HG02938 (cell line): ENCODE measurements around the gene ATL3.
"Not testable (repeated sequence)": the region's sequence is repeated elsewhere in the genome, so short reads cannot be mapped to it uniquely, and the experiment has no call there.

Source experiments
- ATAC-seq: cut with Tn5 transposase; IDR thresholded peaks from one replicate; pipeline ENCODE4 v1.9.1; 2021; ENCODE audit warnings: mild to moderate bottlenecking, moderate library complexity; ENCODE audit not compliant: unreplicated experiment

The ATL3 gene

DNA sequence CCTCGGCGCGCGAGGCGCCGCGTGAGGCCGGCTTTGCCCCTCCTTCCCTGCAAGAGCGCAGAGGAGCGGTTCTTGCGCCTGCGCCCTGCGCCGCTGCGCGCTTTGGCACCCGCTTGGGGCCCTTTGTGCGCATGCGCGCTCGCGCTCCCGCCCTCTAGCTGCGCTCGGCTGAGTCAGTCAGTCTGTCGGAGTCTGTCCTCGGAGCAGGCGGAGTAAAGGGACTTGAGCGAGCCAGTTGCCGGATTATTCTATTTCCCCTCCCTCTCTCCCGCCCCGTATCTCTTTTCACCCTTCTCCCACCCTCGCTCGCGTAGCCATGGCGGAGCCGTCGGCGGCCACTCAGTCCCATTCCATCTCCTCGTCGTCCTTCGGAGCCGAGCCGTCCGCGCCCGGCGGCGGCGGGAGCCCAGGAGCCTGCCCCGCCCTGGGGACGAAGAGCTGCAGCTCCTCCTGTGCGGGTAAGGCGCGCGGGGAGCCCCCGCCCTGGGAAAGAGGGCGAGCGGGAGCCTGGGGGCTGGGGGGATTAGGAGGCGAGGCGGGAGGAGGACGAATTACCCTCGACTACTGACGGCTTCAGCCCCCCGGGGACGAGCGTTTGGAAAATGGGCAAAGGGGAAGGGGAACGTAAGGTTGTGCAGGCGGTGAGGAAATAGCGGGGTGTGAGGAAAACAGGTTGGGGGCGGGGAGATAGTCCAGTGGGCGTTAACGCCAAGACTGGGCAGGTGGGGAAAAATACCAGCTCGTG is 10.3 kb upstream of the ATL3 start, which contains the start of gene RTN3:
RTN3 (plus strand) TSS at position 180 of the 745 bp plus-strand sequence; CDS start at position 317, 137 bp downstream.
- ATAC-seq: peak; percentile 88

DNA sequence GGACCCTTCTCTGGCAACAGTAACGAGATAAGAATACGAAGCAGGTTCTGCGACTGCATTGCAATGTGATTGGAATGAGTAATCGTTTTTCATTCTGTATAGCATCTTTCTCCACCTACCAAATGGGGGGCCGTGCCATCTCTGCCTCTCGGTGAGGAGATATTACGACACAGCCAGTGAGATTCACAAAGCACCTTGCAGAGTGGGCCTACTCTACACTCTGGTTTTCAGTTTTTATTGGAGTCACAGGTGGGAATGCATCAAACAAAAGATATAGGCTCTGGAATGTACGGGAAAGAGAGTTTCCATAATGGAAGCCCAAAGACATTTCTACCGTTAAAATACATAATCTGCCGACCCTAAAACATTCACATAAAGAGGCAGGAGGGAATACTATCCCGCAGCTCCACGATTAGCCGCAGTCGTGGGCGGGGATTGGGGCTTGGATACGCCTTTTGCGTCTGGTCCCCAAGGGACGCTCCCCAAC is 9.7 kb upstream of the ATL3 start:
- no peak for ATAC-seq

DNA sequence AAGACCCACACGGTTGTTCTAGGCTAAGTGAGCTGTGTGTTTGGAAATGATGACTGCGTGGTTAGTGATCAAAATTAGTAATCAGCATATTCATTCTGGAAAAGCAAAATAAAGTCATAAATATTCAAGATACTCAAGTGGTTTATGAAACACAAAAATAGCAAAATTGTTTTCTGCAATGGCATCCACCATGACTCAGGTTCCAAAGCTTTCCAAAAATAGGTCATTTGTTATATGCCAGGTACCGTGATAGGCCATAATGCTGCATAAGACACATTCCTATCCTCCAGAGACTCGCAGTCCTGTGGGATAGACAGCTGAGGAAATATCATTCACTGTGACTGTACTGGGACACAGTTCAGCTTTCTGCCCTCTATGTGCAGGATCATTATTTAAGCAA is 2.4 kb upstream of the ATL3 start:
- no peak for ATAC-seq

DNA sequence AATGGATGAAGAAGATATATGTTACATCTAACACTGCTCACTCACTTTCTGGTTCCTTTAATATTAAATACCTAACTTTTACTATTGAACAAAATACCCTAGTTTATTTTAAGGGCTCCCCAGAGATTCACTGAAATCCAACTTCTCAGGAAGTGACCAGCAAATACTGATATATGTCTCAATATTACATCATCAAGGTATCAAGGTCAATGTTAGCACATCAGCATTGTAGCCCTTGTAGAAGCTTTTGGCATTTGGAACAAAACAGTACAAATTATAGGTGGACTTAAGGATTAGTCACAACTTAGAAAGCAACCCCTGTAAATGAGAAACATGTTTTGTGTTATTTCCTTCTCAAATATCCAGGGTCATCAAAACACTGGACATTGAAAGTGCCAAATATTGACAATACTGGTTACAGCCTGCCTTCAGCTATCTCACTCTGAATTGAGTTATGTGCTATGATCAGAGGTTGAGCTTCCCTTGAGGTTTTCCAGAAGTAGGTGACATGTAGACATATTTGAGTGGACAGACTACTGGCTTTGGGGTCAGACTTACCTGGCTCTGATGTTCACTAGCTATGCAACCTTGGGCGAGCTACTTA is 1.9 kb upstream of the ATL3 start:
- no peak for ATAC-seq

DNA sequence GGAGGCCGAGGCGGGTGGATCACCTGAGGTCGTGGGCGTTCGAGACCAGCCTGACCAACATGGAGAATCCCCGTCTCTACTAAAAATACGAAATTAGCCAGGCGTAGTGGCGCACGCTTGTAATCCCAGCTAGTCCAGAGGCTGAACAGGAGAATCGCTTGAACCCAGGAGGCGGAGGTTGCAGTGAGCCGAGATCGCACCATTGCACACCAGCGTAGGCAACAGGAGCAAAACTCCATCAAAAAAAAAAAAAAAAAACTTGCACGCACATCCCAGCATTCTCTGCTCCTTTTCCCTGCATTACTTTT is 934 bp upstream of the ATL3 start:
- no peak for ATAC-seq

DNA sequence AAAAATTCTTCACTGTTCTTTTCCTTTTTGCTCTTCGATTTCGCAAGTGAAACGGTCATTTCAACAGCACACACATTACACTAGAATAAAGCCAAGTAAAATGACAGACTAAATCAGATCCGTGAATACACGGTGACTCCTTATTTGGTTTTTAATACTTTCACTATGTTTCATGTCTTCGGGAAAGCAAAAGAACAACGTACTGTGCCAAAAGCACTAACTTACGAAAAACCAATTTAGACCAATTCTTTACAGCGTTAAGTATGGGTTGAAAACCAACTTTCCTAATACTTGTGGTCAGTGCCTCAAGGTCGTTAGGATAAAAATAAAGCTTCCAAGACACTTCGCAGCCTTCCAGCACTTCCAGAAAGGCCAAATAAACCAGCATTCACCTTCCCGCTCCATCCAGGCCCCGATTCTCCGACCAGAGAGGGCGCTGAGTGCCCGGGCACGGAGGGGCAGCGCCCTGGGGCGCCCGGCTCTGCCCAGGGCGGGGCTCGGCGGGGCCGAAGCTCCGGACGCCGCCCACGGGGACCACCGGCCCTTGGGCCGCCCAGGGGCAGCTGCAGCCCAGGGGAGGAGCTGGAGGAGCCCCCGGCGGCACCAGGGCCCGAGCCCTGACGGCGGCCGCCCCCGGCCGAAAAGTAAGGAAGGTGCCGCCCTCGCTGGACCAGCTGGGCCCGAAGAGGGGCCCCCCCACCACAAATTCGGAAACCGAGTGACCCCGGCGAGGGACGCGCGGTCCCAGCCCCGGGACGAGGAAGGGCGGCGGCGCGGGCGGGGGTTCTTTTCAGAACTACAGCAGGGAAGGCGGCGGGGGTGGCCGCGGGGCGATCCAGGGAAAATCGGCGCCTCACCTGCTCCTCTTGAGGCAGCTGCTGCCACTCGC is 499 bp downstream of the ATL3 start:
- peak; percentile 22 for ATAC-seq

DNA sequence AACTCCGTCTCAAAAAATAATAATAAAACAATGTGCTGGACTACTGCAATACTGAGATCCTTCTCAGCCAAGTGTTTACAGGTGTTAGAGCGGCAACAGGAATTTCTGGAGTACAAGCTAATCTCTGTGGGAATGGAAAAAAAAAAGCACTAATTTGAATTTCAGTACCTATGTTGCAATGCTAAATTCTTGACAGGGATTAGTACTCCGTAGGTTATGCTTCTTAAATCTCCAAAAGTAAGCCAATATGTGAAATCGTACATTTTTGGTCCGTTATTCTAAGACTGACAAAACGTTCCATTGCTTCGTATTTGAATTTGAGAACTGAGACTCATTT is 1.1 kb downstream of the ATL3 start:
- no peak for ATAC-seq

DNA sequence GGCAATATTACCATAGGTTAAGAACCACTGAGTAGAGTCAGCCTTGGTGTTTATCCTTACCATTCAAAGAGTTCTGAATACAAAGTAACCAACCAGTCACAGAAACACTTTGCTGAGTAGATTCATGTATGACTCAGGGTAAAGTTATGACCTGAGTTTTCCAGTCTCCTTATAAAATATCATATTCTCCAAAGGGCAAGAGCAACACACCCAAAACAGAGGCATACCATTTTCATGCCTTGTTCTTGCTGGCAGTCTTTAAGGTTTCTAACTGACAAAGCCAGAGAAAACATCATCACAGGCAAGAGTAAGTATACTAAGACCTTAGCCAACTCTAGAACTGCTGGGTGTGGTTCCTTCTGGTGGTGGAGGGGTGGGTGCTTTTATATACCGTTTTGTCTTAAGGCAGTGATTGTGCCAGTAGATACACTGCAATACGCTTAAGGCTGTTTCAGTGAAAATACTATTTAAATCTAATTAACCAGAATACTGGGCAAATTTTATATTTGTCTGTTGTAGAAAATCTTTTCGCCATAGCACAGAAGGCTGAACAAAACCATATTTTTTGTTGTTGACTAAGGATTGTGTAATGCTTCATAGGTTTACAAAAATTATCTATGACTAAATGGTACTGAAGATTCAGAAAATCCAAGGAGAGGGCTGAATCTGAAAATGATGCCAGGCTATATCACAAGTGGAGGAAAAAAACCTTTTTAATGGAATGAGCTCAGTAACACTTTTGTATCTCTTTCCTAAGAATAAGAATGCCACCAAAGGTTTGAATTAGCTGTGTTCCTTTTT is 3.0 kb downstream of the ATL3 start:
- no peak for ATAC-seq

DNA sequence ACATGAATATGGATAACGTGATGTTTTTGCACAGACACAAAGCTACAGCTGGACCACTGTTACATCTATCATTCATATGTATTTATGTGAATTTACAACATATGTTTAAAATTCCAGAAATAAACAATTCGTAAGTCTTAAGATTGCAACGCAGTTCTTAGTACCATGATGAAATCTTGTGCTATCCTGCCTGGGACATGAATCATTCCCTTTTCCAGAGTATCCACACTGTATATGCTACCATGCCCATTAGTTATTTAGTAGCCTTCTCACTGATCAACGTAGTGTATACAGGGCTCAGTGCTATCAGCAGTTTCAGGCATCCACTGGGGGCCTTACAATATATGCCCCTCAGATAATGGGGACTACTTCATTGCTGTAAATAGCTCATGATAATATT is 4.3 kb downstream of the ATL3 start:
- no peak for ATAC-seq

DNA sequence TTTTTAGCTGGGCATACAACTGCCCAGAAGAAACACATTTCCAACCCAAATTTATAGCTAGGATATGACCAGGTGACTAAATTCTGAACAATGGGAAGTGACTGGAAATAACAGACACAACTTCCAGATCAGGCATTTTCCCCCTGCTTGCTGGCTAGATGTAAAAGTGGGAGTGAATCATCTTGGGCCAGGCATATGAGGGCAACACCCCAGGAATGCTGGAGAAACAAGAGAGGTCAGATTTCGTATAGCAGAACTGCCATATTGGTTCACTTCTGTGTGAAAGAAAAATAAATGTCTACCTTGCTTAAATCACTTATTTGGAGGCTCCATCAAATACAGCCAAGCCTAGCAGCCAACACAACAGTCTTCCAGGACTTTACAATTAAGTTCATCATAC is 7.4 kb downstream of the ATL3 start:
- no peak for ATAC-seq

DNA sequence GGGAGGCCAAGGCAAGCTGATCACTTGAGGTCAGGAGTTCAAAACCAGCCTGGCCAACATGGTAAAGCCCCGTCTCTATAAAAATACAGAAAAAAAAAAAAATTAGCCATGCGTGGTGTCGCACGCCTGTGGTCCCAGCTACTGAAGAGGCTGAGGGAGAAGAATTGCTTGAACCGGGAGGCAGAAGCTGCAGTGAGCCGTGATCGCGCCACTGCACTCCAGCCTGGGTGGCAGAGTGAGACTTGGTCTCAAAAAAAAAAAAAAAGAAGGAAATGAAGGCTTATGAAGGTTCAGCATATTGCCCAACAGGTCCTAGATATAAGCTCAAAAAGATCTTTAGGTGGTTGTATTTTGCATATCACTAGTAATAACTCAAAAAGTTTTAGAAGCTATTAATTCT is 10.2 kb downstream of the ATL3 start:
- ATAC-seq: no peak

DNA sequence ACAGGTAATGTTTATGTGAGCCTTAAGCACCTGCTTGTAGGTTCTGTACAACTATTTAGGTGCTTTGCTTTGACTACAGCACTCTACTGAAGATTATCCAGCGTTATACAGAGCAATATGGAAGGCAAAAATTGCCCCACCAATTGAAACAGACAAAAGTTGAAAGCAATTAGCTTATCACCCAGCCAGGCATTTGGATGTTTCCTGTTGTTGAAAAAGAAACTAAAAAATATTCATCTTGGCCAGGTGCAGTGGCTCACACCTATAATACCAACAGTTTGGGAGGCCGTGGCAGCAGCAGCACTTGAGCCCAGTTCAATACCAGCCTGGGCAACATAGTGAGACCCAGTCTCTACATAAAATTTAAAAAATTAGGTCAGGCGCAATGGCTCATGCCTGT is 18.5 kb downstream of the ATL3 start:
- no peak for ATAC-seq

DNA sequence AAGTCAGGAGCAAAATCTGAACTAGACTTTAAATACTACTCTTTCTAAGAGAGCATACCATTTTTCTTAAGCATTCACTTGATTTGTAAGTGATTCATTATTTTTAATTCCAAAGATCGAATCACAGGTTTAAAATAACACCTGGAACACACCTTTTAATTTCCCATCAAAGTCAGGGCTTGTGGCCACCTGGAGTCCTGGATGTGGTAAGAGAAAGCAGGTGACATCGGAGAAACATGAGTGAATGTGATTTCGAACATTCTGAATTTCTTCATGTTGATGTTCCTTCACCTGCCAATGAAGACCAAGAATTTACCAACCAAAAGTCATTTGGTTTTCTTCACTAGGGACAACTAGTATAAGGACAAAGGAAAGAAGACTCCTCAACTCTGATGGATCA is 28.0 kb downstream of the ATL3 start:
- ATAC-seq: no peak

DNA sequence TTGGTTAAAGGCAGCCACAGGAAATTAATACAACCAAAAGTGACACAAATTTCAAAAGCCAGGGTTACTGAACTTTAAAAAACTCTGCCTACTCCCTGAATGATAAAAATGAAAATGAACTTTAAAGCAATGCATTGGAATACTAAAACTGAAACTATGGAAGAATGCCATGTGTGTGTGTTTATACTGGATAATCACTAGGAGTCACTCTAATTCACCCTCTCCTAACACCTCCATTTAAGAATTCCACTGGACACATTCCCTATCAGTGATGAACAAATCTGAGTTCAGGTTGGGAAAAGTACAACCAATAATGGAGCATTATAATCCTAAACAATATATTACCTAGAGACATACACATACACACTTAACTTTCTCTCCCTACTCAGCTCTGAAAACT is 29.4 kb downstream of the ATL3 start:
- ATAC-seq: no peak

DNA sequence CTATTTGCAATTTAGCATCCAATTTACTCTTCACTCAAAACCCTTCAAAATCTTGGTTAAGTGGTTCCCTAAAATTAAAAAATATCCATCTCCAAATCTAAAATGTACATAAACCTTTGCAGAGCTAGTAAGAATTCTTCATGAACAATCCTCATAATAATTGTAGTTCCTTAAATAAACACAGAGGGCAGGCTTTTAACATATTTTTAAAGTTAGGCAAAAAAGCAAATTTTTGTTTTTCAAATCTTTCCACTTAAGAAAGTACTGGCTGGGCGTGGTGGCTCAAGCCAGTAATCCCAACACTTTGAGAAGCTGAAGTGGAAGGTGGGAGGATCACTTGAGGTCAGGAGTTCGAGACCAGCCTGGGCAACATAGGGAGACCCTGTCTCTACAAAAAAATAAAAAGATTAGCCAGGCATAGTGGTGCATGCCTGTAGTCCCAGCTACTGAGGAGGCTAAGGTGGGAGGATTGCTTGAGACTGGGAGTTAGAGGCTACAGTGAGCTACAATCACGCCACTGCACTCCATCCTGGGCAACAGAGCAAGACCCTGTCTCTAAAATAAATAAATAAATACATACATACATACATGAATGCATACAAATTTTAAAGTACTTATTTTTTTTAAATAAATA is 31.9 kb downstream of the ATL3 start:
- ATAC-seq: no peak

DNA sequence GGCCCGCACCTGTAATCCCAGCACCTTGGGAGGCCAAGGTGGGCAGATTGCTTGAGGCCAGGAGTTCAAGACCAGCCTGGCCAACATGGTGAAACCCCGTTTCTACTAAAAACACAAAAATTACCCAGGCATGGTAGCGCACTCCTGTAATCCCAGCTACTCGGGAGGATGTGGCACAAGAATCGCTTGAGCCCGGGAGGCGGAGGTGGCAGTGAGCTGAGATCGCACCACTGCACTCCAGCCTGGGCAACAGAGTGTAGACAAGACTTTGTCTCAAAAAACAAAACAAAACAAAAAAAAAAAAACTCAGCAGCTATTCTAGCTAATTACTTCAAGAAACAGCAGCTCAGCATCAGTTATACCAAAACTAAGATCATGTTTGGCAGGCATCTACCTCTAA is 32.7 kb downstream of the ATL3 start:
- not testable (repeated sequence) for ATAC-seq

DNA sequence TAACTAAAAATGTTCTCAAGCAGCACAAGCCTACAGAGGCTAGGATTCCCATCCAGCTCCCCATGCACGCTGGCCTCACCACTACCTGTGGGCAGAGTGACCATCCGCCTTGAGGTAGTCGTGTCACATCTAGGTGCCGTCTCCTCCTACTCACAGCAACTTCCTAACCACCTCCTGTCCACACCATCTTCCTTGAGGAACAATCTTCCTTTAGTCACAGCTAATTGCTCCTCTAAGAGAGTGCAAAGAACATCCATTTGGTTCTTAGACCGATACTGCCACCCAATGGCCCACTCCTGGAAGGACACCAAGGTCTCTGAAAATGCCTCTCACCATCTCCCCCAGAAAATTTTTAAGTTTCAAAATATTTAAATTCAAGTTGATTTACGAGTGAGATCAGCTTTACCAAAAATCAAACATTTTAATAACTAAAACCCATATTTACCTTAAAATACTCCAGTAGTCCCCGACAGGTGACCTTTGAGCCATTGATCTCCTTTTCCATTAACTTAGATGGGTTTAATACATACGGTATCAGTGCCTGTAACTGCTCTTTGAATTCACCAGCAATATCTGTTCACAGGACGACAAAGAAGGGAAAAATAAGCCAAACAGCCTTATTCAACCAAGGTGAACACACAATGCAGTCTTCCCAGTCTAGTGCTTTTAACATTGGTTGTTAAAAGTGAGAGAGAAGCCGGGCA is 35.3 kb downstream of the ATL3 start:
- no peak for ATAC-seq

DNA sequence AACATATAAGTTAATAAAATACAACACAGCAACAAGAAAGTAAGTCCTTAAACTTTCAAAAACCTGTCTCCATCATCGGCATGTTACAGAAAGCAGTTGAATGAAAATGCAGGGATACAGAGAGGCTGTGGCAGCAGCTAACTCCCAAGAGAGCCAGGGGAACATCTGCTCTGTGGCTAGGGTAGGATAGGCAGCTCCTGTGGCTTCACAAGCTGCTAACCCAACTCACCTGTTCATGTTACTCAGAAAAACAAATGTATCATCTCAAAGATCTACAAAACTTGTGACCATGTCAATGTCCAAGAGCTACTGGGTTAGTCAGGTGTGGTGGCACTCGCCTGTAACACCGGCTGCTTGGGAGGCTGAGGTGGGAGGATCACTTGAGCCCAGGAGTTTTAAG is 41.8 kb downstream of the ATL3 start:
- no peak for ATAC-seq

DNA sequence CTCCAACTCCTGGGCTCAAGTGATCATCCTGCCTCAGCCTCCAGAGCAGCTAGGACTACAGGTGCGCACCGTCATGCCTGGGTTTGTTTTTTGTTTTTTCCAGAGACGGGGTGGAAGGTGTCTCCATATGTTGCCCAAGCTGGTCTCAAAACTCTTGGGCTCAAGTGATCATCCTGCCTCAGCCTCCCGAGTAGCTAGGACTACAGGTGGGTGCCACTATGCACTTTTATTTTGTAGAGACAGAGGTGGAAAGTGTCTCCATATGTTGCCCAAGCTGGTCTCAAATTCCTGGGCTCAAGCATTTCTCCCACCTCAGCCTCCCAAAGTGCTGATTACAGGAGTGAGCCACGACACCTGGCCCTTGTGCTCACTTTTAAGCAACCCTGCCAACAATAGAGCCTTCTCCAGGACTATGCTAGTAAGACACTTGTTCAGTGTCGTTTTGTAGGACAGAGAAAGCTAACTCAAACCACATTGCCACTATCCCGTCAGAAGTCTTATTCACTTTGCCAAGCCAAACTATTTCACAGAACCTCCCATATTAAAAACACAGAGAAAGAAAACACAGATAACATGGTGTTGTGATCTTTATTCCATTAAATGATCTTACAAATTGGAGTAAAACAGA is 47.5 kb downstream of the ATL3 start:
- ATAC-seq: no peak

DNA sequence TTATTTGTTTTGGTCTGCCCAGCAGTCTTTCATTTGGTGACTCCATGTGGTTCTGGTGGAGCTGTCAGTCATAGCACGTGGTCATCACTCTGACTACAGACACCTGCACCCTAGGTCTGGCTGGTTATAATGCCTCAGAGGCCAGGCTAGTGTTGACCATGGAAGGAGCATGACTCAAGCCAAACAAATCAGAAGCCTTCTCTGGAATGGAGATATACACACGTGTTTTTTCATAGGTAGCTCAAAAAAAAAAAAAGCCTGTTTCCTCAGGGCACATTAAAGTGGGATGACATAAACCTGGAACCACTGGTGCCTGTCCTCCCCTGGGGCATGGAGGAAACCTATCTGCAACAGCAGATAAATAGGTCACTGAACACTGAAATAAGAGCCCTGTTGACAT is 48.9 kb downstream of the ATL3 start:
- ATAC-seq: no peak
